HepG2 (cell line): ENCODE measurements around the gene ALDOA. TPM values are rescaled to one million over a fixed set of nuclear protein-coding genes. Genes with fewer than 3 reads are reported as not detected.

Source experiments
- ADNP ChIP-seq: sonication (generic); formaldehyde crosslinking; IDR thresholded peaks from 2 replicates; pipeline ENCODE4 v1.4.0; 2020; ENCODE audit warnings: missing genetic modification reagents
- ELF1 ChIP-seq: sonication (generic); formaldehyde crosslinking; IDR thresholded peaks from 2 replicates; pipeline ENCODE4 v1.4.0; 2020; ENCODE audit warnings: missing genetic modification reagents
- ELF3 ChIP-seq: IDR thresholded peaks from 2 replicates; pipeline ENCODE4 v1.6.1; 2016; ENCODE audit warnings: missing genetic modification reagents, missing compliant biosample characterization
- HDAC2 ChIP-seq: sonication (generic); formaldehyde crosslinking; IDR thresholded peaks from 2 replicates; pipeline ENCODE4 v1.4.0; 2020; ENCODE audit warnings: missing genetic modification reagents
- HNF1A ChIP-seq, 2 experiments: sonication (generic) in 1 of 2; formaldehyde crosslinking in 1 of 2; IDR thresholded peaks; 2 replicates each; pipeline versions ENCODE4 v1.4.0 to v1.6.1; 2016 to 2020; ENCODE audit warnings: borderline replicate concordance in 1 of 2, low read depth in 1 of 2, mild to moderate bottlenecking in 1 of 2, missing genetic modification reagents in 1 of 2
- IKZF5 ChIP-seq: IDR thresholded peaks from 2 replicates; pipeline ENCODE4 v1.6.1; 2018; ENCODE audit warnings: missing genetic modification reagents, mild to moderate bottlenecking, missing compliant biosample characterization
- KDM4B ChIP-seq: sonication (generic); formaldehyde crosslinking; IDR thresholded peaks from 2 replicates; pipeline ENCODE4 v1.4.0; 2020; ENCODE audit warnings: missing genetic modification reagents
- NFATC3 ChIP-seq: sonication (generic); formaldehyde crosslinking; IDR thresholded peaks from 2 replicates; pipeline ENCODE4 v1.5.1; 2020; ENCODE audit warnings: mild to moderate bottlenecking, missing genetic modification reagents
- RAD21 ChIP-seq: fragments of 450-650 bp; formaldehyde crosslinking; IDR thresholded peaks from 2 replicates; pipeline ENCODE4 v1.5.0; 2020; ENCODE audit warnings: mild to moderate bottlenecking
- REL ChIP-seq: sonication (generic); formaldehyde crosslinking; conservative IDR thresholded peaks from 2 replicates; pipeline ENCODE4 v1.8.0; 2022; ENCODE audit warnings: mild to moderate bottlenecking, missing genetic modification reagents, moderate library complexity
- THAP9 ChIP-seq: sonication (generic); formaldehyde crosslinking; IDR thresholded peaks from 2 replicates; pipeline ENCODE4; 2020; ENCODE audit warnings: missing genetic modification reagents, mild to moderate bottlenecking, borderline replicate concordance
- ZFX ChIP-seq: sonication (generic); formaldehyde crosslinking; IDR thresholded peaks from 2 replicates; pipeline ENCODE4 v1.4.0; 2020; ENCODE audit warnings: mild to moderate bottlenecking, low read depth, missing genetic modification reagents, moderate library complexity
- ZNF136 ChIP-seq: sonication (generic); formaldehyde crosslinking; IDR thresholded peaks from 2 replicates; pipeline ENCODE4 v1.8.1; 2022; ENCODE audit warnings: low read depth, mild to moderate bottlenecking, moderate library complexity, missing genetic modification reagents
- ZNF317 ChIP-seq: sonication (generic); formaldehyde crosslinking; IDR thresholded peaks from 2 replicates; pipeline ENCODE4 v1.5.0; 2020; ENCODE audit warnings: mild to moderate bottlenecking, missing genetic modification reagents
- ZNF572 ChIP-seq: sonication (generic); formaldehyde crosslinking; IDR thresholded peaks from 2 replicates; pipeline ENCODE4 v1.5.1; 2020; ENCODE audit warnings: mild to moderate bottlenecking, missing genetic modification reagents
- ZNF850 ChIP-seq: sonication (generic); formaldehyde crosslinking; conservative IDR thresholded peaks from 2 replicates; pipeline ENCODE4 v1.9.0; 2021; ENCODE audit warnings: mild to moderate bottlenecking, missing genetic modification reagents
- polyA plus RNA-seq, 8 experiments: library from polyadenylated mRNA; depleted of rRNA in 3 of 8; stranded (reverse) in 7 of 8; unstranded in 1 of 8; fragments of >200 nt; fragmentation: Illumina TruSeq in 4 of 8; extraction: Trizol in 4 of 8; gene quantifications; 2 replicates each; pipeline versions ENCODE4 v1.2.1 to v1.2.3, GENCODE V29; 2011 to 2016; ENCODE audit warnings: low read depth in 4 of 8, missing spikeins in 1 of 8, mixed read lengths in 1 of 8; ENCODE audit not compliant: insufficient read depth in 1 of 8
- total RNA-seq, 5 experiments: library from RNA; depleted of rRNA; stranded (reverse); fragments of >200 nt; fragmentation: Illumina TruSeq; extraction: Trizol; gene quantifications; 2 replicates each; pipeline ENCODE4 v1.2.3, GENCODE V29; 2016; ENCODE audit warnings: low read depth in 1 of 5
- TF ChIP-seq, protein P1 (sequence below): sonication (generic); formaldehyde crosslinking; IDR thresholded peaks from 2 replicates; pipeline ENCODE4 v1.5.1; 2020; ENCODE audit warnings: missing genetic modification reagents, mild to moderate bottlenecking, borderline replicate concordance
- TF ChIP-seq, protein P2 (sequence below): sonication (generic); formaldehyde crosslinking; IDR thresholded peaks from 2 replicates; pipeline ENCODE4 v1.8.0; 2023; ENCODE audit warnings: mild to moderate bottlenecking, missing genetic modification reagents

Gene ALDOA
- total and polyA plus RNA-seq, 2 of the 13 experiments (the other 11 are each of a cell fraction or from before 2014, with no cell fraction given): 925 to 1,884 TPM

- TF ChIP-seq IKZF5 (CRISPR knock-in tag) (peak; percentile 41; the same call in 1 of the 2 replicates), ZNF850 (CRISPR knock-in tag) (no peak), HNF1A (IDR thresholded peaks at IDR 0.05; ENCODE audit: low read depth) (no peak), HNF1A (CRISPR knock-in tag; IDR thresholded peaks at IDR 0.05; ENCODE audit: borderline replicate concordance) (no peak), ELF3 (CRISPR knock-in tag) (peak; percentile 68), ZNF572 (CRISPR knock-in tag) (0 out of 2 replicates have a peak, but pooled peaks have one; percentile 61), HDAC2 (CRISPR knock-in tag) (0 out of 2 replicates have a peak, but pooled peaks have one; percentile 16), ZNF317 (CRISPR knock-in tag) (no peak), RAD21 (CRISPR knock-in tag) (peak; percentile 81), ELF1 (CRISPR knock-in tag) (peak; percentile 48; the same call in 1 of the 2 replicates), NFATC3 (0 out of 2 replicates have a peak, but pooled peaks have one; percentile 22), ADNP (CRISPR knock-in tag) (no peak), THAP9 (peak; percentile 63; the same call in 1 of the 2 replicates), ZFX (CRISPR knock-in tag) (peak; percentile 82), REL (CRISPR knock-in tag) (0 out of 2 replicates have a peak, but pooled peaks have one; percentile 54), ZNF136 (CRISPR knock-in tag) (0 out of 2 replicates have a peak, but pooled peaks have one; percentile 44), KDM4B (CRISPR knock-in tag) (0 out of 2 replicates have a peak, but pooled peaks have one; percentile 61)
- TF ChIP-seq, protein P1, sequence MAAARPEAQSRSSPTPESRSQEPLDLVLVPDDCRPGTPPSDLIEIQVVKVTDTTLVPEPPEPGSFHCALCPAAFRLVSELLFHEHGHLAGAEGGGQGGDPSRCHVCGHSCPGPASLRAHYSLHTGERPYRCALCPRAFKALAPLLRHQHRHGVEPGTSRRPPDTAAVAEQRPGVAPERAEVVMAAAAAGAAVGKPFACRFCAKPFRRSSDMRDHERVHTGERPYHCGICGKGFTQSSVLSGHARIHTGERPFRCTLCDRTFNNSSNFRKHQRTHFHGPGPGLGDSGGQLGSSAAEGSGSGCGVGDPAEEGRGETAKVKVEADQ (CRISPR knock-in tag): 0 out of 2 replicates have a peak, but pooled peaks have one; percentile 36
- TF ChIP-seq, protein P2, sequence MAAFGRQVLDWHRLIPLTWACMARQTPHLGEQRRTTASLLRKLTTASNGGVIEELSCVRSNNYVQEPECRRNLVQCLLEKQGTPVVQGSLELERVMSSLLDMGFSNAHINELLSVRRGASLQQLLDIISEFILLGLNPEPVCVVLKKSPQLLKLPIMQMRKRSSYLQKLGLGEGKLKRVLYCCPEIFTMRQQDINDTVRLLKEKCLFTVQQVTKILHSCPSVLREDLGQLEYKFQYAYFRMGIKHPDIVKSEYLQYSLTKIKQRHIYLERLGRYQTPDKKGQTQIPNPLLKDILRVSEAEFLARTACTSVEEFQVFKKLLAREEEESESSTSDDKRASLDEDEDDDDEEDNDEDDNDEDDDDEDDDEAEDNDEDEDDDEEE (CRISPR knock-in tag): peak; percentile 67; the same call in 1 of the 2 replicates
Measured at GRCh38 chr16:30054959-30055553, 10.5 kb upstream of the ALDOA start (continued).
